H1 (cell line): ENCODE results near the gene SRGAP3. TPM values are rescaled to one million over a fixed set of nuclear protein-coding genes. Genes with fewer than 3 reads are reported as not detected.

Source experiments
- KDM1A ChIP-seq: fragments of 200-600, 300-600 bp; sonication (generic); IDR thresholded peaks from 2 replicates; pipeline ENCODE4 v1.7.1; 2016; ENCODE audit warnings: mild to moderate bottlenecking, low read length, borderline replicate concordance
- SP4 ChIP-seq: IDR thresholded peaks from 2 replicates; pipeline ENCODE4 v1.6.1; 2012; ENCODE audit warnings: low read length, inconsistent platforms
- polyA plus RNA-seq, 7 experiments: library from polyadenylated mRNA; depleted of rRNA in 3 of 7; stranded (reverse) in 5 of 7; unstranded in 2 of 7; fragments of >200 nt in 5 of 7; fragments of 200-250 nt in 2 of 7; gene quantifications; 1 replicate in 5 of 7; 2 replicates in 1 of 7; 4 replicates in 1 of 7; pipeline versions ENCODE4 v1.2.1 to v1.2.3, GENCODE V29; 2011 to 2013; ENCODE audit warnings: missing spikeins in 2 of 7, mixed read lengths in 2 of 7
- total RNA-seq: library from RNA; stranded (reverse); fragmentation: NEBNext Ultra II Directional; extraction: Animal tissue kit (Norgen Biotek cat#: 25700); gene quantifications from 2 replicates; pipeline ENCODE4 v1.2.1, GENCODE V29; 2021

The SRGAP3 gene
- total and polyA plus RNA-seq, 2 of the 8 experiments (the other 6 are each of a cell fraction or from before 2014, with no cell fraction given), result 5.8 to 11.4 TPM

GRCh38 chr3:9110802-9111201 is 138.6 kb downstream of the SRGAP3 start (continued):
- TF ChIP-seq KDM1A (no peak), SP4 (no peak)
